GM21717 (cell line): ENCODE measurements around the gene ALPK1.
"Not testable (repeated sequence)": the region's sequence is repeated elsewhere in the genome, so short reads cannot be mapped to it uniquely, and the experiment has no call there.

Experiments
- ATAC-seq: cut with Tn5 transposase; IDR thresholded peaks from one replicate; pipeline ENCODE4 v1.9.1; 2021; ENCODE audit warnings: mild to moderate bottlenecking, moderate library complexity; ENCODE audit not compliant: unreplicated experiment

ALPK1 gene

DNA sequence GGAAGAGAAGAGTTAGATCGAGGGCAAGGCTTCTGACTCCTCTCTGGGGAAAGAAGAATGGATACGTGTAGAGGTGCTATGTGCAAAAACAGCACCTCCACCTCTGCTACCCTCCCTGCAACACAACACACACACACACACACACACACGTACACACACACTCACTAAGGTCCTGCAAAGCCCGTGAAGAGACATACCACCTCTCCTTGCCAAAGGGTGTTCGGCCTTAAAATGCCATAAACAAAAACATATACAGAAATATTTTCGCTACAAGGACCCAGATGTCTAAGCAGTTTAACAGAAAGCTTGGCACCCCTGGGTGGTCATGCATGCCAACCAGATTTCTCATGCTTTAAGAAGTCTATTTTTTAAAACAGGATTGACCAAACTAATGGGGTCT, 13.0 kb upstream of the ALPK1 start:
- no peak for ATAC-seq

DNA sequence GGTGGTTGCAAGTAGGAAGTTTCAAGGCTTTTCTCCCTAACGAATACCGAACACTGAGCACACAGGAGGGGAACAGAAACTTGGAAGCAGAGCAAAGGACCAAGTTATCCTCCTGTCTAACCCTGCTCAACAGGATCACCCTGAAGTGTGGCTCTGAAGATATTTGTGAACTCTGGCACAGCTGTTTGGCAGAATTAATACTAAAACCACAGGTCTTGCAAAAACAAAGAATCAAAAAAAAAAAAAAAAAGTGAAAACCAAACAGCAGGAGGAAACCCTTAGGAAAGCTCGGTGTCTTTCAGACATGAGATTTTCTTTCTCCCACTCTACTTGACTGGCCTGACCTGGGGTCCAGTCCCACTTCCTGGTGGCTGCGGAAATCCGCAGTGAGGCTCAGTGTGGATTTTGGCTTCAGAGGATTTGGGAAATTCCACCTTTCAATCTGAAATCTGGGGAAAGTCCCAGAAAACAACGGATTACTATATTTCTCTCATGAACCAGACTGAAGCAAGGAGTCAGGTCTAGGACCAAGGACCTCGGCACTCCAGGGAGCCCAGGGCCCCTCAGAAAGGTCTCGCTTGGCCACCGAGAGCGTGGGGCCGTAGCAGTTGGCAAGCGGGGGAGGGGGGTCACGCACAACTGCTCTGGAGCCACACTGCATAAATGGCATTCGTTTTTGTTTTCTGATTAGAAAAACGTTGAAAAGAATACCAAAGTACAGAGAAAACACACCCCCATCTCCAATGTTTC, 12.3 kb upstream of the ALPK1 start:
- ATAC-seq, result no peak

DNA sequence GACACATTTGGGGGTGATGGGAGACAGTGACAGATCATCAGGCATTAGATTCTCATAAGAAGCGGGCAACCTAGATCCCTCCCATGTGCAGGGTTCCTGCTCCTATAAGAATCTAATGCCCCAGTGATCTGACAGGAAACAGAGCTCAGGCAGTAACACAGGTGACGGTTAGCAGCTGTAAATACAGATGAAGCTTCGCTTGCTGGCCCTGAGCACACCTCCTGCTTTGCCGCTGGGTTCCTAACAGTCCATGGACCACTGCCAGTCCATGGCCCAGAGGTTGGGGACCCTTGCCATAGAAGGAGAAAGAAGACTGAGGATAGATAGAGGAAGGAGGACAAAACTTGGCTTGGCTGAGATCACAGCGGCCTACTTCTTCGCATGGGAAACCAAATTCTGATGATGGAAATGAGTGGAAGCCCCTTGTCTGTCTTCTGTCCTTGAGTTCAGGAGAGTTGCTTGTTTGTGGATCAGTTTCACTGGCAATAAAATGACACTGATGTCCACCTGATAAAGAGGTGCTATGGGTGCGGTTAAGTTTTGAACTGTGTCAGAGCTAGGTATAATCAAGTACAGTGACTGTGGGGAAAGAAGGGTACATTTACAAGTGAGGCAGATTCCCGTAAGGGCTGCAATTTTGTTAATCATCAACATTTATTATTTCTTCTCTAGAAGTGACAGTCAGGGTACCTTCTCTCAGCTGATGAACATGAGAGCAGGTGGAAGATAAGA, 9.7 kb upstream of the ALPK1 start:
- peak; percentile 24 for ATAC-seq

DNA sequence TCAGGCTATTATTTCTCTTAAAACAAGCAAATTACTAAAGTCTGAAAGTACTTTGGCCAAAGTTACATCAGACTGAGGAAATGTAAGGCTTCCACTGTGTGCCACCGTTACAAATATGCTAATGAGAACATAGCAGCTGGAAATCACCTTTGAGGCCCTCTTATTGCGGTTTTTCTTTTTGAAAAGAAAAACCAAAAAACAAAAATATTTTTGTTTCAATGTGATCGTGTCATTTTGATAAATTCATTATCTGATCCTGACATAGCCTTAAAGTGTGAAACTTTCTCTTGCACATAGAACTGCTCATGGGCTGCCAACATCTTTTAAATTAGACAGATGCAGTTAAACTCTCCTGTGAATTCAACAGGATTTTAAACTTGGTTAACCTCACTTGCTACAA, 8.7 kb upstream of the ALPK1 start:
- peak; percentile 28 for ATAC-seq

DNA sequence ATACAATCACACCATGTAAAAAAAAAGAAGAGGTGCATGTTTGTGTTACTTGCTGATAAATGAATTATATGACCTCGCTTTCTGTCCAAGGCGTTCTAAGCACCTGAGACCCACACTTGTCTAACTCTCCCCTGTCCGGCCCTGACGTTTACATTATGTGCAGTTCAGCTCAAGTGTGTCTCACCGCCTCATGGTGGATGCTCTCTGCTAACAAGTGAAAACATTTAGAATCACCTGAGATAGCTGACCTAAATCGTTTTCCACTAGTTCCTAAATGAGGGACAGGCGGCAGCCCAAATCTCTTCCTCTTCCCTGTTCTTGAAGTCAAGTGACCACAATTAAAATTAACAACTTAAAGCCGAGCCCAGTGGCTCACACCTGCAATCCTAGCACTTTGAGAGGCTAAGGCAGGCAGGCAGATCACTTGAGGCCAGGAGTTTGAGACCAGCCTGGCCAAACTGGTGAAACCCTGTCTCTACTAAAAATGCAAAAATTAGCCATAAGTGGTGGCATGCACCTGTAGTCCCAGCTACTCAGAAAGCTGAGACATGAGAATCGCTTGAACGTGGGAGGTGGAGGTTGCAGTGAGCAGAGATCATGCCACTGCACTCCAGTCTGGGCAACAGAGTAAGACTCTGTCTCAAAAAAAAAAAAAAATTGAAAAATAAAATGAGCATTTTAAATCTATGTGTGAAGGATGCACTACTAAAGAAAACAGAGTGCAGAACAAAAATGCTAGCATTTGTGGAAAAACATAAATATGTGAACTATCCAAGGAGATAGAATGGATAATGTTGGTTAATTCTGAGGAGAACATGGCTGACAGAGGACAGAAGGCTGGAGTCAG, 7.5 kb upstream of the ALPK1 start:
- no peak for ATAC-seq

DNA sequence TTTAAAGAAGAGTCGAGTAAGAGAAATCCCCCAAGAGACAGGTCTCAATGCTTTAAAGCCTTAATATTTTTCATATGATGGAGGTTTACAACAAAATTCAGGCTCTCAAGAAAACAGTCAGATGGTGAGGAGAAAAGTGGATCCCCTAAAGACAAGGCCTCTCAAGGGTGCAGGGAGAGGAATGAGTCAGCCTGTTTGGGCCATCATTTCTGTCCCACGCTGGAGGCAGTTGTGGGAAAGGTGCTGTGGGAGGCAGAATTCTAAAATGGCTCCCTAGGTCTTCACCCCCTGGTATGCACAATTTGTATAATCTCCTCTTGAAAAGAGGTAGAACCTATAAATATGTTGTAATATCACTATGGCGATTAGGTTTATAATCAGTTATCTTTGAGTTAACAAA, 6.8 kb upstream of the ALPK1 start:
- peak; percentile 26 for ATAC-seq

DNA sequence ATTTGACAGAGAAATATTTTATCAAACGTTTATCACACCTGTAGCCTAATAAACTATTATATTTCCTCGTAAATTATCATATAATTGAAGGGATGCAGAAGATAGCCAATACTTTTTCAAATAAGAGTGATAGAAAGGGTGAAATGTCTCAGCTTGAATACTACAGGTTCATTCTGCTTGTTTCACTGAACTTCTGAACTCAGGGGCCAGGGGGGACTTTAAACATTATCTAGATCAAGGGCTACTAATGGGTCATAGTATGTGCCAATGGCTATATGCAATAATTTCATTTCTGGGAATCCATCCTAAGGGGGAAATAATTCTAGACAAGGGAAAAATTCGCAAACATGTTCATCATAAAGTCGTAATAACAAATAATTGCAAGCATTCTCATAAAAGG, 2.6 kb downstream of the ALPK1 start:
- no peak for ATAC-seq

DNA sequence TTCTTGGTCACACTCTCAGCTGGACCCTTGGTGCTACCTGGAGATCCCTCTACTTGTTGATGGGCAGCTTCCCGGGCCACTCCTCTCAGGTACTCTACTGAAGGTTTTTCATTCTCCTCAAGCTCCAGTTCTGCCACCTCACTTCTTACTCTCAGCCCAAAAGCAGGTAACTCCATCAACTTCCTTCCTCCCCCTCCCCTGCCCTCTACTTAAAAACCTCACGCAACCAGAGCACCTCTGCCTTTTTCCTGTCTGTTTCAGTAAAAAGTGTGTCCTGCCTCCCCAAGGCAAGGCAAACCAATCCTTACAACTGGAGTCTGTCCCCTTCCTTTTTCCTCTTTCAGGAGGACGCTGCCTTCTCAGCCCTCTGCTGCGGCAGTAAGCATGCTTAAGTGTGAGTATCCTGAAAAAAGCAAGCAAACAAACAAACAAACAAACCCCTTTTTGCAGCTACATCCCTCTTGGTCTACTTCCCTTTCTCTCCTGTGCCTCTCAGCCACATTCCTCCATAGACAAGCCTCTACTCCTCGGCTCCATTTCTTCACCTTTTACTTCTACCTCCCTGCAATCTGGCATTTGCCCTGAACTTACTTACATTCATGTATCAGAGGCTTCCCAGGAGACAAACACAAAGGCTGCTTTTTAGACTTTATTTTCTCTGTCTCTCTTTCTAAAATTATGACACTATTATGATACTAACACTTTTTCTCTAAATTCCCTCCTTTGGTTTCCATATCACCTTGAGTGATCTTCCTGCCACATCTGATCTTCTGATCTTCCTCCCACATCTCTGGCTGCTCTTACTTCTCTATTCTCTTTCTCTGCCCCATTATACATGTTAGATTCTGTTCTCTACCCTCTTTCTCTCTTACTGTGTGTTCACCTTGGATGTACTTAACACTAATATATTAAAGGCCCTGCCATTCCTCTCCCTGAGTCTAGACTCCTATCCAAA, 5.4 kb downstream of the ALPK1 start:
- ATAC-seq, result peak; percentile 83

DNA sequence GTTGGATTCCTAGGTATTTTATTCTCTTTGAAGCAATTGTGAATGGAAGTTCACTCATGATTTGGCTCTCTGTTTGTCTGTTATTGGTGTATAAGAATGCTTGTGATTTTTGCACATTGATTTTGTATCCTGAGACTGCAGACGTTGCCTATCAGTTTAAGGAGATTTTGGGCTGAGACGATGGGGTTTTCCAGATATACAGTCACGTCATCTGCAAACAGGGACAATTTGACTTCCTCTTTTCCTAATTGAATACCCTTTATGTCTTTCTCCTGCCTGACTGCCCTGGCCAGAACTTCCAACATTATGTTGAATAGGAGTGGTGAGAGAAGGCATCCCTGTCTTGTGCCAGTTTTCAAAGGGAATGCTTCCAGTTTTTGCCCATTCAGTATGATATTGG, 8.3 kb downstream of the ALPK1 start:
- ATAC-seq, result not testable (repeated sequence)

DNA sequence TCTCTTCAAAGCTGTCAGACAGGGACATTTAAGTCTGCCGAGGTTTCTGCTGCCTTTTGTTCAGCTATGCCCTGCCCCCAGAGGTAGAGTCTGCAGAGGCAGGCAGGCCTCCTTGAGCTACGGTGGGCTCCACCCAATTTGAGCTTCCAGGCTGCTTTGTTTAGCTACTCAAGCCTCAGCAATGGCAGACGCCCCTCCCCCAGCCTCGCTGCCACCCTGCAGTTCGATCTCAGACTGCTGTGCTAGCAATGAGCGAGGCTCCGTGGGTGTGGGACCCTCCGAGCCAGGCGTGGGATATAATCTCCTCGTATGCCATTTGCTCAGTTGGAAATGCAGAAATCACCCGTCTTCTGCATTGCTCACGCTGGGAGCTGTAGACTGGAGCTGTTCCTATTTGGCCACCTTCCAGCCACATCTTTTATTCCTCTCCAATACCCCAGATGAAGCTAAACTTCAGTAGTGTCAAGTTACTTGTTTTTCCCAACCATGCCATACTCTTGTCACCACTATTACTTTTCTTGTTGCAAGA, 12.2 kb downstream of the ALPK1 start:
- ATAC-seq, result not testable (repeated sequence)

DNA sequence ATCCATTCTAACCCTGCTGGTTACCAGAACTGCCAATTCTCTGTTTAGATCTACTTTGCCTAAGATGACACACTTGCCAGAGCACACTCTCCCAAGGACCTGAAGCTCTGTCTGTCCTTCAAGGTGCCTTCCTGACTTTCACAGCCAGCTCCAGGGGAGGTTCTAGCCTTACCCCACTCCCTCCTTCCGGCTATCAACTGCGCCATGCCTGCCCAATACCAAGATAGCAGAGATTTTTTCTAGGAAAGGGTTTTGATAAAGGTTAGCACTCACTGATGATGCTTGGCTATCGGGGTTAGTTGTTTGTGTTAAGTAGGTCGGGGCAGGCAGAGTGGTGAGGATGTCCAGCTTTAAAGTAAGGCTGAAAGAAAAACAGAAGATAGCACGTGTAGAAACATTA, 14.3 kb downstream of the ALPK1 start:
- no peak for ATAC-seq

DNA sequence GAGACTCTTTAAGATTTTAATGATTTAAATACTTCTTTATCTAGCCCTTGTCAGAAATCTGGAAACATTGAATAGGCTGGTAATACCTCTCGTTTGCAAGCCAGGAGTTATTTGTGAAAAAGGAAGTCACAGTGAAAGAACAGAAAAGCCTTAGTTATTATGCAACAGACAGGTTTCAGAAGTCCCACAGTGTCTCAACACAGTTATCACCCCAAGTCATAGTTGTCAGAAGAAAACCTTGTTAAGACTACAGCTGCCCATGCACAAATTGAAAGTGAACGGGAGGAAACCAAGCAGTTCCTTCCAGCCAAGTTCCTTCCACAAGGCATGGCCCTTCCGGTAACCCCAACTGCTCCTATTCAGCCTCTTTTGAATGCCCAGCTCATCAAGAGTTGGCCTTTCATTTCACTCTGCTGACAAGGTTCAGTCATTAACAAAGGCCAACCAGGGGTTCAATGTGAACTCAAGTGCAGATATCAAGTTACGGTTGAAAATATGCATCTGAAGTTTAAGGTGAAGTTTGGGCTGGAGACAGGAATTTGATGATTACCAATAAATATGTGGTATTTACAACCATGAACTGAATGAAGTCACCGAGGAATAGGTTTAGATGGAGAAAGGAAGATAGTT, 15.6 kb downstream of the ALPK1 start:
- ATAC-seq, result peak; percentile 99

DNA sequence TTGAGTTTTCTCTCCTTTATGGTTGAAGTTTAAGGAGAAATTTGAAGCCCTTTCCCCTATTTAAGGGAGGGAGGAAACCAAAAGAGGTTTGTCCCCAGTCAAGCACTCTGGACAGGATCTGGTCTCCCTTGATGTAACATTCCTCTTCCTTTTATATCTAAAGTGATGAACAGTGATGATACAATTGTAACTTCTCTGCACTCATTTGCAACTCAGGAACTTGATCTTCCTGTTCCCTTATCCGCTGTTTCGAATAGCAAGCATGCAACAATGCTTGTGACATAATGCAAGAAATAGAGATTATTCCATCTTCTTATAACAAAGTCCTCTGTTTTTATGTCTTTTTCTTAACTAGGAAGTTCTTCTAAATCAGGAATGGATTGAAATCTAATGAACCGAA, 18.3 kb downstream of the ALPK1 start:
- ATAC-seq, result no peak

DNA sequence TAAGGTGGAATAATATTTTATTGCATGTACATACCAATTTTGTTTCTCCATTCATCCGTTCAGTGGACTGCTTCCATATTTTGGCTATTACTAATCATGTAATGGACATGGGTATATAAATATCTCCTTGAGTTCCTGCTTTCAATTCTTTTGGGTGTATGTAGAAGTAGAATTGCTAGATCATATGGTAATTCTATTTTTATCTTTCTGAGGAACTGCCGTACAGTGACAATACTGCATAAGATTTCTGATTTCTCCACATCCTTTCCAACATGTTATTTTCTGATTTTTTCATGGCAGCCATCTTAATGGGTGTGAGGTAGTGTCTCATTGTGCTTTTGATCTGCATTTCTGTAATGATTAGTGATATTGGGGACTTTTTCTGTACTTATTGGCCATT, 19.2 kb downstream of the ALPK1 start:
- no peak for ATAC-seq

DNA sequence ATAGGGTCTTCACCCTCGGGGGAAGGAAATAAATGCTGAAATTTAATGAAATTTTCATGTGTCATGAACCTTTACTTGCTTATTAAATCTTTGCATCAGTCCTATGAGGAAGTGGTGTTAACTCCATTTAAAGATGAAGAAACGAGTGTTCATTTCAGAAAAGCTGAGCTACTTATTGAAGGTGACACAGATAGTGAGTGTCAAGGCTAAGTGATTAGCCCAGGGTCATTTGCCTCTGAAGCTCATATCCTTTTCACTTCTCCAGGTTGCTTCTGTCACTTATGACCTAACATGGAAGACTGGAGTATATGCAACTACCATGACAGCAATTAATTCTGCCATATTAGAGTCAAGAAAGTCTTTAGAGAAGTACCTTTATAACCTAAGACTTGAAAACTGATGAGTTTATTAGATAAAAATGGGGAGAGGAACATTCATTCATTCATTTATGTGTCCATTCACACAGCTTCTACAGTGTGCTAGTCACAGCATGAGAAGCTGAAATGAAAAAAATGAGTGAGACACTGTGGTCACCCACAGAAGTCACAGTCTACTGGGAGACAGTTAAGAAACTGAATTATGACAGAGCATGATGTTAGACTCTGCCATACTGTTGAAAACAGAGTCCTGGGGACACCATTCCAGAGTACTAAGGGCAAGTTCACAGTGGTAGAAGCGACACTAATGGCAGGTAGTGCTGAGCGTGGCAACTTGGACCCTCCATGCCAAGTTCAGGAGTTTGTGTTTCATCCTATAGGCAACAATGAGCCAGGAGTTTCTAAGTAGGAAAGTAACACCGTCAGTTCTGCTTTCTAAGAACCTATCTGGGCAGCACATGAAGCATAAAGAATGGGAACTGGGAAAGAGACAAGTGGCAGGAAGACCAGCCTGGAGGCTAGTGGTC, 21.3 kb downstream of the ALPK1 start:
- peak; percentile 96 for ATAC-seq

DNA sequence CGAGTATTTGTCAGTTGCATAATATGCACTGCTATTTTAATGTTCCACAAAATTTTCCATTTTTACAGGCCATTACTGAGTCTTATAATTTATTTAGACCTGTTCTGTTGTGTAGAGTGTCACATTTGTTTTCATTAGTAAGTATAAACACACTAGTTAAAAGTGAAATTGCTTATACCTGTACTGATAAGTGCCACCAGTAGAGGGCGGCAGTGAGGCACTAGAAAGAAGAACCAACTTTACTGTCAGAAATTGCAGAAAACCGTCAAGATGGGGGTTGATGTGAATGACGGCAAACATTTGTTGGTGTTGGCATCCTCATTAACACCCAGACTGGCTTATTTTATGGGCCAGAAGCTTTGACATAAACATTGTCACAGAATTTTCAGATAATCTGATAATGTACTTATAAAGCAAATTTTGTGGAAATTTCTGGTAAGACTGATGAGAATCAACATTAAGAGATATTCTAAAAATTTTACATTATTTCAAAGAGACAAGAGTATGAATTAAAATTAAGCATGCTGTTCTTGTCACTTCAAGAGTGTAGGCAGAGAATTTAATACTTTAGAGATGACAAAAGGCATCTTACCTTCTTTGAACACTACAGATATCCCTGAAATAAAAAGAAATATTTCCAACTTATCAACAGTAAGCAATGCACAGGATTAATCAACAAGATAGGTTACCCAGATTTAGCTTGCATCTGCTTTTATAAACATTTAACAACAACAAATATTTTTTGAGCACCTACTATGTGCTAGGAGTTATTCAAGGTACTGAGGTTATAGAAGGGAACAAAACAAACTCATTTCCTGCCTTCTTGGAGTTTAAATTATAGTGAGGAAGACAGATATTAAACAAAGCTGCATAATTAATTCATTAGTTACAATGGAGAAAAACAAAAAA, 24.9 kb downstream of the ALPK1 start:
- no peak for ATAC-seq

DNA sequence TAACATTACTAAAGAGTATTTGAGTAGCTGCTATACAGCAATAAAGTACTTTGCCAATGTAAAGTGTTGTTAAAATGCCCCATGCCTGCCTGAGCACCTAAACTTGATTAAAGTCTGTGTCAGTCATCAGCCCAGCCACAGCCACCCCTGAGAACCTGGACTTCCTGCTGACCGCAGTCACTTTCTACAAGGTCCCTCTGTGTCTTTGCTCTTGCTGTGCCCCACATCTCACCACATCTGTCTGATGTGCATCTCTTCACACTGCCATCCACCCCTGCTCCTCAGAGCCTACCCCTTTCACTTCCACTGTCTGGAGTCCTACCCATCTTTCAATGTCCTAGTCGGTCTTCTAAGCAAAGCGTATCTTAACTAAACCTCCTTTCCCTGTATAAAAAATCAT, 25.7 kb downstream of the ALPK1 start:
- no peak for ATAC-seq

DNA sequence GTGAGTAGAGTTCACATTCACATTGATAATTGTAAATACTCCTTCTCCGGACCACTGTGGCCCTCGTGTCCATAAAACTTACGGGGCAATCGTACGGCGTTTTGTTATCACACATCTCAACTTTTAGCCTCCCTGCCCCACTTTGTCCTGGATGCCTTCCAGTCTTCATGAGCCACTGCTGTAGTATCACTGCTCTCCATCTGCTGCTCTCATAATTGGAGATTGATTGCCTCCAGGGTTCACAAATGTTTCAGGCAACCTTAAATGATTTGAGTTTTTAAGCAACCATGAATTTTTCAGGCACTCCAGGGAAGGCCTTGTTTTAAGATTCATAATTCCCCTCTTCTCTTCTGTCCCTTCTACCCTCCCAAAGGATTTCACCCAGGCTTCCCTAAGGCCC, 28.4 kb downstream of the ALPK1 start:
- ATAC-seq, result no peak
